HL-60 (cell line): Measurements from ENCODE around the gene BMP4.

Experiments
- DNase-seq, 2 experiments: peaks; one replicate each; pipeline ENCODE4 v3.0.0-alpha.2; 2010 to 2020; ENCODE audit warnings: low read depth in 1 of 2, low spot score in 1 of 2
- H3K27ac ChIP-seq: fragments of 250-450 bp; sonication (Bioruptor Pico); replicated peaks from 2 replicates; pipeline ENCODE4 v1.5.1; 2020; ENCODE audit warnings: mild to moderate bottlenecking, moderate library complexity
- H3K27me3 ChIP-seq: fragments of 250-450 bp; sonication (Bioruptor Pico); 2 replicates; pipeline ENCODE4 v1.5.1; 2021; ENCODE audit warnings: mild to moderate bottlenecking, moderate library complexity; ENCODE audit not compliant: insufficient read depth, poor library complexity, severe bottlenecking
- H3K4me3 ChIP-seq: replicated peaks from 2 replicates; pipeline ENCODE4 v1.5.1; 2011; ENCODE audit warnings: mild to moderate bottlenecking, control low read depth, low read length; ENCODE audit not compliant: insufficient read depth
- GABPA ChIP-seq: IDR thresholded peaks from 2 replicates; pipeline ENCODE4 v1.6.1; 2012; ENCODE audit warnings: low read depth
- POLR2AphosphoS5 ChIP-seq: IDR thresholded peaks from 2 replicates; pipeline ENCODE4 v1.6.1; 2012; ENCODE audit warnings: low read depth
- REST ChIP-seq: IDR thresholded peaks from 2 replicates; pipeline ENCODE4 v1.6.1; 2012; ENCODE audit warnings: low read depth; ENCODE audit not compliant: insufficient replicate concordance
- SPI1 ChIP-seq: IDR thresholded peaks from 2 replicates; pipeline ENCODE4 v1.6.1; 2012; ENCODE audit warnings: low read depth, mild to moderate bottlenecking, borderline replicate concordance
- TF ChIP-seq, protein P1 (sequence below): IDR thresholded peaks from one replicate; pipeline ENCODE4 v1.5.1; 2011; ENCODE audit warnings: low read length, control low read depth, inconsistent platforms; ENCODE audit not compliant: insufficient read depth

The BMP4 gene

DNA sequence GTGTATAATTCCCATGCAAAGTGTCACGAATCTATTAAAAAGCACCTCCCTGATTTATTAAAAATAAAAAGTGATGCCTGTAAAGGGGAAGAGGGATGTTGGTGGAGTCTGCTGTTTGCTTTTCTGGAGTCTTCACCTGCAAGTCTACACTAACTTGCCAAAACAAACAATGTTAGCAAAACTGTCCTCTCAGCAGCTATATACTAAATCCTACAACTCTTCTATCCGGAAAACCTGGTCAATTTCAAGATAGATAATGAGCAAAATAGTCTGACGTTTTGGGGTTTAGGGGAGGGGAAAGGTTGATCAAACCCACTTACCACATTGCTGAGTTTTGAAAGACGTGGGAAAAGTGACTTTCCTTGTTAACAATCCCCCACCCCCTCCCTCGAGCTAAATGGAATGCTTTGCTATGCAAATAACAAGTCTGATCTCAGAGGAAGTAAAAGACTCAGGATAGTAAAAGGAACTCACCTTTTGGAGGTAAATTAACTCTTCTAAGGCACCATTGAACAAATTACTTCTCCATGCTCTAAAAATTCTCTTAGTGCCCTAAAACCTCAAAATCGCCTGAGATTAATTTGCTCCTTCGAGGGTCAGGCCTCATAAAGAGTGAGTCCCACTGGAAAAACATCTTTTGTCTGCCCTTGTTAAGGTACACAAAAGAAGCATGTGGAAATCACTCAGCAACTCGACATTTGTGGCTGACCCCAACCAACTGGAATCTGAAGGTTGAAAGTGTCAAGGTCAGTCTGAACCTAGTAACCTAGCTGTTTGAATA, 13.5 kb downstream of the BMP4 start:
- Histone ChIP-seq H3K4me3 (no peak overlapping the region), H3K27ac (no peak overlapping the region), H3K27me3 (peaks cover 8% of the 10 kb centered on the region)
- TF ChIP-seq GABPA: no peak
- TF ChIP-seq REST: no peak
- TF ChIP-seq POLR2AphosphoS5: no peak
- TF ChIP-seq, protein P1, sequence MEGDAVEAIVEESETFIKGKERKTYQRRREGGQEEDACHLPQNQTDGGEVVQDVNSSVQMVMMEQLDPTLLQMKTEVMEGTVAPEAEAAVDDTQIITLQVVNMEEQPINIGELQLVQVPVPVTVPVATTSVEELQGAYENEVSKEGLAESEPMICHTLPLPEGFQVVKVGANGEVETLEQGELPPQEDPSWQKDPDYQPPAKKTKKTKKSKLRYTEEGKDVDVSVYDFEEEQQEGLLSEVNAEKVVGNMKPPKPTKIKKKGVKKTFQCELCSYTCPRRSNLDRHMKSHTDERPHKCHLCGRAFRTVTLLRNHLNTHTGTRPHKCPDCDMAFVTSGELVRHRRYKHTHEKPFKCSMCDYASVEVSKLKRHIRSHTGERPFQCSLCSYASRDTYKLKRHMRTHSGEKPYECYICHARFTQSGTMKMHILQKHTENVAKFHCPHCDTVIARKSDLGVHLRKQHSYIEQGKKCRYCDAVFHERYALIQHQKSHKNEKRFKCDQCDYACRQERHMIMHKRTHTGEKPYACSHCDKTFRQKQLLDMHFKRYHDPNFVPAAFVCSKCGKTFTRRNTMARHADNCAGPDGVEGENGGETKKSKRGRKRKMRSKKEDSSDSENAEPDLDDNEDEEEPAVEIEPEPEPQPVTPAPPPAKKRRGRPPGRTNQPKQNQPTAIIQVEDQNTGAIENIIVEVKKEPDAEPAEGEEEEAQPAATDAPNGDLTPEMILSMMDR: no peak
- TF ChIP-seq SPI1: no peak
- no peak for DNase-seq

DNA sequence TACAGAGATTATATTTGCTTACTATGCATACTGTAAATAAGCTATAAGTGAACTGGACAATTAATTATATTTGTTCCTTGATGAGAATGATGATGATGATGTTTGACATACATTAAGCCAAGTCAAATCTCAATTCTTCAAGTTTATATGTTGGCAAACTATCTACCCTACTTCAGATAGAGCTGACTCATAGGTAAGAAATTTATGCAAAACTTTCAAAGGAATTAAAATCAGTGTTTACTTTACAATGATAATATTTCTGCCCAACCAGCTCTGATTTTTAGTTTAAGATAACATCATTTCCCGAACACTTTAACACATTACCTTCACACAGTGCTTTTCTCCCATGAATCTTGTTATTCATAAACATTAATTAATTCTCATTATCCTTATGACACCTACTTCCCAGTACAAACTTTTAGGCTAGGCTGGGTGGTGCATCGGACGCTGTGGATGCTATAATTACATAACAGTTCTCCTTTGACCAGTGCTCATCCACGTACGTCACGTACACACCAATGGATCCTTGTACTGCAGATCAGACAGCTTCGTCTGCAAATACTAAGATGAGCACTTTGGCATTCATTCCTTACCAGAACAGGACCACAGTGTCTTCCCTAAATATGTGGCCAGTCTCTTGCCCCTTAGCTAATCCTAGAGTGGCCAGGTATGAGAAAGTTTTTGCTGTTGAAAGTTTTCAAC, 18.3 kb downstream of the BMP4 start:
- Histone ChIP-seq H3K27me3 (peaks cover 4% of the 10 kb centered on the region), H3K4me3 (no peak overlapping the region), H3K27ac (no peak overlapping the region)
- no peak for TF ChIP-seq REST
- TF ChIP-seq, protein P1: no peak
- TF ChIP-seq SPI1: no peak
- TF ChIP-seq POLR2AphosphoS5: no peak
- no peak for TF ChIP-seq GABPA
- no peak for DNase-seq

- Histone ChIP-seq H3K27ac (no peak overlapping the region), H3K4me3 (no peak overlapping the region), H3K27me3 (peaks cover 4% of the 10 kb centered on the region)
- DNase-seq: no peak
- TF ChIP-seq, protein P1: no peak
These were observed 21.7 kb downstream of the BMP4 start for GRCh38 chr14:53934778-53935414.
